MM.1S (cell line): ENCODE data around the gene RABL6.

Experiments used
- DNase-seq: peaks from one replicate; pipeline ENCODE4 v3.0.0-alpha.2; 2015
- H2AFZ ChIP-seq: fragments of 300-600 bp; sonication (generic); 2 replicates; pipeline ENCODE4 v1.6.0; 2016; ENCODE audit warnings: antibody characterized with exemption, low read length
- H3F3A ChIP-seq: fragments of 300-600 bp; sonication (generic); 2 replicates; pipeline ENCODE4 v1.6.1; 2016; ENCODE audit warnings: mild to moderate bottlenecking, antibody characterized with exemption, low read length, moderate library complexity, mixed read lengths; ENCODE audit not compliant: insufficient read depth
- H3K27ac ChIP-seq: fragments of 300-600 bp; sonication (generic); 2 replicates; pipeline ENCODE4 v1.5.1; 2016; ENCODE audit warnings: mild to moderate bottlenecking, low read length
- H3K27me3 ChIP-seq: fragments of 300-600 bp; sonication (generic); replicated peaks from 2 replicates; pipeline ENCODE4 v1.6.0; 2016; ENCODE audit warnings: low read length; ENCODE audit not compliant: insufficient read depth
- H3K36me3 ChIP-seq: fragments of 300-600 bp; sonication (generic); replicated peaks from 2 replicates; pipeline ENCODE4 v1.6.1; 2016; ENCODE audit warnings: mild to moderate bottlenecking, low read length, mixed read lengths; ENCODE audit not compliant: insufficient read depth
- H3K4me1 ChIP-seq: fragments of 300-600 bp; sonication (generic); 2 replicates; pipeline ENCODE4 v1.6.1; 2016; ENCODE audit warnings: low read length, mixed read lengths
- H3K4me2 ChIP-seq: fragments of 300-600 bp; sonication (generic); 2 replicates; pipeline ENCODE4 v1.6.0; 2016; ENCODE audit warnings: low read depth, low read length
- H3K4me3 ChIP-seq: fragments of 300-600 bp; sonication (generic); 2 replicates; pipeline ENCODE4 v1.5.1; 2016; ENCODE audit warnings: low read length, mixed read lengths
- H3K79me2 ChIP-seq: fragments of 300-600 bp; sonication (generic); 2 replicates; pipeline ENCODE4 v1.6.1; 2016; ENCODE audit warnings: mixed run types, low read length, mixed read lengths
- H3K9ac ChIP-seq: fragments of 300-600 bp; sonication (generic); 2 replicates; pipeline ENCODE4 v1.6.1; 2016; ENCODE audit warnings: low read length, mixed read lengths
- H3K9me2 ChIP-seq: fragments of 300-600 bp; sonication (generic); replicated peaks from 2 replicates; pipeline ENCODE4 v1.6.1; 2016; ENCODE audit warnings: mild to moderate bottlenecking, low read length, mixed read lengths; ENCODE audit not compliant: insufficient read depth
- H3K9me3 ChIP-seq: fragments of 300-600 bp; sonication (generic); replicated peaks from 2 replicates; pipeline ENCODE4 v1.6.1; 2016; ENCODE audit warnings: mild to moderate bottlenecking, low read length, mixed read lengths; ENCODE audit not compliant: insufficient read depth
- H4K20me1 ChIP-seq: fragments of 300-600 bp; sonication (generic); 2 replicates; pipeline ENCODE4 v1.6.1; 2016; ENCODE audit warnings: mild to moderate bottlenecking, low read length, moderate library complexity, mixed read lengths; ENCODE audit not compliant: insufficient read depth
- CTCF ChIP-seq: fragments of 300-600 bp; sonication (generic); IDR thresholded peaks from 2 replicates; pipeline ENCODE4 v1.5.1; 2016; ENCODE audit warnings: antibody characterized with exemption, low read length, mixed read lengths
- EZH2 ChIP-seq: fragments of 300-600 bp; sonication (generic); optimal IDR thresholded peaks from 2 replicates; pipeline ENCODE3; 2017; ENCODE audit warnings: low read depth, mild to moderate bottlenecking, antibody characterized with exemption, low read length, mixed read lengths
- EZH2phosphoT487 ChIP-seq: fragments of 300-600 bp; sonication (generic); IDR thresholded peaks from 2 replicates; pipeline ENCODE4 v1.6.1; 2018; ENCODE audit warnings: antibody characterized with exemption, low read length

Gene RABL6

GRCh38 chr9:136762221-136762691 is 45.5 kb upstream of the RABL6 start:
- Histone ChIP-seq H3K4me3 (no peak overlapping the region), H4K20me1 (no peaks in the 10 kb centered on the region), H3K4me2 (no peak overlapping the region), H3K27me3 (peaks cover 31% of the 10 kb centered on the region), H3K9ac (no peak overlapping the region), H2AFZ (no peak overlapping the region), H3K27ac (no peak overlapping the region), H3K36me3 (no peaks in the 10 kb centered on the region), H3K79me2 (no peaks in the 10 kb centered on the region), H3K9me2 (no peaks in the 10 kb centered on the region), H3K9me3 (no peaks in the 10 kb centered on the region), H3F3A (peaks cover 18% of the 10 kb centered on the region), H3K4me1 (peaks cover 13% of the 10 kb centered on the region)
- TF ChIP-seq EZH2 (no peak), EZH2phosphoT487 (no peak)
- DNase-seq: no peak

- Histone ChIP-seq H3K4me2 (no peak overlapping the region), H3K9me2 (no peaks in the 10 kb centered on the region), H3K4me3 (no peak overlapping the region), H2AFZ (no peak overlapping the region), H3K9ac (no peak overlapping the region), H3K27me3 (peaks cover 28% of the 10 kb centered on the region), H3K36me3 (no peaks in the 10 kb centered on the region), H4K20me1 (no peaks in the 10 kb centered on the region), H3K27ac (no peak overlapping the region), H3K4me1 (peaks cover 18% of the 10 kb centered on the region), H3F3A (peaks cover 26% of the 10 kb centered on the region), H3K9me3 (no peaks in the 10 kb centered on the region), H3K79me2 (no peaks in the 10 kb centered on the region)
- no peak for DNase-seq
- TF ChIP-seq EZH2phosphoT487: no peak
- TF ChIP-seq EZH2: no peak
- no peak for TF ChIP-seq CTCF
Observed at GRCh38 chr9:136762915-136763648, 44.7 kb upstream of the RABL6 start.

GRCh38 chr9:136763649-136764035 is 44.1 kb upstream of the RABL6 start:
- Histone ChIP-seq H4K20me1 (no peaks in the 10 kb centered on the region), H3F3A (peaks cover 28% of the 10 kb centered on the region), H3K36me3 (no peaks in the 10 kb centered on the region), H3K4me3 (no peak overlapping the region), H3K9ac (no peak overlapping the region), H3K79me2 (no peaks in the 10 kb centered on the region), H3K4me2 (no peak overlapping the region), H2AFZ (no peak overlapping the region), H3K4me1 (peaks cover 17% of the 10 kb centered on the region), H3K9me3 (no peaks in the 10 kb centered on the region), H3K27me3 (peaks cover 27% of the 10 kb centered on the region), H3K9me2 (no peaks in the 10 kb centered on the region), H3K27ac (no peak overlapping the region)
- no peak for DNase-seq
- no peak for TF ChIP-seq EZH2
- no peak for TF ChIP-seq EZH2phosphoT487
- no peak for TF ChIP-seq CTCF

GRCh38 chr9:136764301-136764891 is 43.4 kb upstream of the RABL6 start, which contains the start of gene LCN15:
Gene LCN15 (minus strand): TSS chr9:136764518. CDS start chr9:136764488, 30 bp downstream.
- TF ChIP-seq CTCF: no peak
- no peak for TF ChIP-seq EZH2phosphoT487
- no peak for TF ChIP-seq EZH2
- Histone ChIP-seq H3K27me3 (peaks cover 26% of the 10 kb centered on the region), H3K79me2 (no peaks in the 10 kb centered on the region), H3K36me3 (no peaks in the 10 kb centered on the region), H3K27ac (peak within 1 kb of the TSS; percentile 70; the same call in 1 of the 2 replicates), H3K4me1 (peaks cover 17% of the 10 kb centered on the region), H4K20me1 (no peaks in the 10 kb centered on the region), H2AFZ (no peak within 1 kb of the TSS), H3K9ac (no peak within 1 kb of the TSS; the same call in 1 of the 2 replicates), H3K4me3 (peak within 1 kb of the TSS; percentile 59; the same call in 1 of the 2 replicates), H3K9me3 (no peaks in the 10 kb centered on the region), H3K4me2 (peak within 1 kb of the TSS; percentile 94; the same call in 1 of the 2 replicates), H3F3A (peaks cover 28% of the 10 kb centered on the region), H3K9me2 (no peaks in the 10 kb centered on the region)
- DNase-seq: no peak
